GM11168 (cell line): ENCODE measurements around the gene TBC1D22A.

ENCODE experiments used
- in situ Hi-C: fragments of 300-500 bp; cut with MboI; formaldehyde crosslinking; loops from one replicate; pipeline ENCODE4 v1.12.0; 2022; ENCODE audit warnings: low sequenced_read_pairs; ENCODE audit not compliant: unreplicated experiment

TBC1D22A gene

GRCh38 chr22:46750863-46751443, 11.5 kb upstream of the TBC1D22A start:
- in situ Hi-C loops = no loop called here

GRCh38 chr22:46752286-46752987, 10.0 kb upstream of the TBC1D22A start:
- in situ Hi-C loops = no loop called here

- in situ Hi-C loops = no loop called here
Observed at GRCh38 chr22:46752988-46753310, 9.5 kb upstream of the TBC1D22A start.

- in situ Hi-C loops = no loop called here
Observed at GRCh38 chr22:46753360-46753759, 9.1 kb upstream of the TBC1D22A start.

GRCh38 chr22:46753761-46754109, 8.7 kb upstream of the TBC1D22A start:
- in situ Hi-C loops = no loop called here

- in situ Hi-C loops = no loop called here
Observed at GRCh38 chr22:46754110-46754799, 8.2 kb upstream of the TBC1D22A start.

GRCh38 chr22:46754826-46755225, 7.6 kb upstream of the TBC1D22A start:
- in situ Hi-C loops = no loop called here

GRCh38 chr22:46755525-46755924, 6.9 kb upstream of the TBC1D22A start:
- in situ Hi-C loops = no loop called here

GRCh38 chr22:46756097-46756496, 6.4 kb upstream of the TBC1D22A start:
- in situ Hi-C loops = no loop called here

- in situ Hi-C loops = no loop called here
Observed at GRCh38 chr22:46757104-46757503, 5.3 kb upstream of the TBC1D22A start.

GRCh38 chr22:46758121-46758520, 4.3 kb upstream of the TBC1D22A start:
- in situ Hi-C loops = no loop called here

- in situ Hi-C loops = no loop called here
Observed at GRCh38 chr22:46758867-46759290, 3.6 kb upstream of the TBC1D22A start.

- in situ Hi-C loops = no loop called here
Observed at GRCh38 chr22:46761017-46761416, 1.4 kb upstream of the TBC1D22A start.

- in situ Hi-C loops = no loop called here
Observed at GRCh38 chr22:46761539-46762237, 762 bp upstream of the TBC1D22A start.

GRCh38 chr22:46763051-46763705, 728 bp downstream of the TBC1D22A start:
- in situ Hi-C loops = no loop called here

GRCh38 chr22:46764140-46764680, 1.8 kb downstream of the TBC1D22A start:
- in situ Hi-C loops = no loop called here

- in situ Hi-C loops = no loop called here
Observed at GRCh38 chr22:46764779-46765485, 2.5 kb downstream of the TBC1D22A start.

- in situ Hi-C loops = no loop called here
Observed at GRCh38 chr22:46766611-46767010, 4.2 kb downstream of the TBC1D22A start.

- in situ Hi-C loops = no loop called here
Observed at GRCh38 chr22:46767249-46767985, 5.0 kb downstream of the TBC1D22A start.
